HL-60/S4 treated with phorbol 12-myristate 13-acetate at 8.2 ng/mL for 4 days and 3 days (cell line): ENCODE measurements around the gene WDR48.

ENCODE experiments used
- in situ Hi-C: fragments of 300-500 bp; cut with MboI; formaldehyde crosslinking; loops from 2 replicates; pipeline ENCODE4 v1.15.0; 2022; ENCODE audit warnings: low sequenced_read_pairs

The WDR48 gene

GRCh38 chr3:39063143-39063542 lies 11.3 kb downstream of the WDR48 start:
- in situ Hi-C loops = no loop called here

- in situ Hi-C loops = no loop called here
These were observed 12.8 kb downstream of the WDR48 start for GRCh38 chr3:39064646-39065045.

GRCh38 chr3:39065197-39065596 lies 13.4 kb downstream of the WDR48 start:
- in situ Hi-C loops = no loop called here

- in situ Hi-C loops = no loop called here
These were observed 15.5 kb downstream of the WDR48 start for GRCh38 chr3:39067286-39067685.

GRCh38 chr3:39068556-39068955 lies 16.7 kb downstream of the WDR48 start:
- in situ Hi-C loops = no loop called here

GRCh38 chr3:39075910-39076309 lies 24.1 kb downstream of the WDR48 start:
- in situ Hi-C loops = loop anchor here (25.0 kb wide), 1 partner anchor 211 kb away; the partner anchor contains the start of gene CX3CR1

- in situ Hi-C loops = loop anchor here (25.0 kb wide), 1 partner anchor 208 kb away; the partner anchor contains the start of gene CX3CR1
These were observed 27.7 kb downstream of the WDR48 start for GRCh38 chr3:39079530-39079929.

GRCh38 chr3:39080026-39080425 lies 28.2 kb downstream of the WDR48 start:
- in situ Hi-C loops = loop anchor here (25.0 kb wide), 1 partner anchor 207 kb away; the partner anchor contains the start of gene CX3CR1

- in situ Hi-C loops = loop anchor here (25.0 kb wide), 1 partner anchor 205 kb away; the partner anchor contains the start of gene CX3CR1
These were observed 31.0 kb downstream of the WDR48 start for GRCh38 chr3:39082666-39083313.

- in situ Hi-C loops = loop anchor here (25.0 kb wide), 1 partner anchor 201 kb away; the partner anchor contains the start of gene CX3CR1
These were observed 34.3 kb downstream of the WDR48 start for GRCh38 chr3:39086144-39086543.

GRCh38 chr3:39088456-39088855 lies 36.6 kb downstream of the WDR48 start:
- in situ Hi-C loops = loop anchor here (25.0 kb wide), 1 partner anchor 199 kb away; the partner anchor contains the start of gene CX3CR1

- in situ Hi-C loops = loop anchor here (25.0 kb wide), 1 partner anchor 198 kb away; the partner anchor contains the start of gene CX3CR1
These were observed 37.1 kb downstream of the WDR48 start for GRCh38 chr3:39088889-39089288.

- in situ Hi-C loops = loop anchor here (25.0 kb wide), 1 partner anchor 196 kb away; the partner anchor contains the start of gene CX3CR1
These were observed 39.1 kb downstream of the WDR48 start for GRCh38 chr3:39090922-39091321.

GRCh38 chr3:39094851-39095677 lies 43.2 kb downstream of the WDR48 start:
- in situ Hi-C loops = loop anchor here (25.0 kb wide), 1 partner anchor 192 kb away; the partner anchor contains the start of gene CX3CR1

- in situ Hi-C loops = loop anchor here (25.0 kb wide), 1 partner anchor 192 kb away; the partner anchor contains the start of gene CX3CR1
These were observed 44.0 kb downstream of the WDR48 start for GRCh38 chr3:39095778-39096177.

GRCh38 chr3:39096775-39097174 lies 45.0 kb downstream of the WDR48 start:
- in situ Hi-C loops = loop anchor here (25.0 kb wide), 1 partner anchor 191 kb away; the partner anchor contains the start of gene CX3CR1

- in situ Hi-C loops = loop anchor here (25.0 kb wide), 1 partner anchor 189 kb away; the partner anchor contains the start of gene CX3CR1
These were observed 46.1 kb downstream of the WDR48 start for GRCh38 chr3:39097716-39098472.

- in situ Hi-C loops = loop anchor here (25.0 kb wide), 1 partner anchor 189 kb away; the partner anchor contains the start of gene CX3CR1
These were observed 46.7 kb downstream of the WDR48 start for GRCh38 chr3:39098473-39099000.

- in situ Hi-C loops = loop anchor here (25.0 kb wide), 1 partner anchor 188 kb away; the partner anchor contains the start of gene CX3CR1
These were observed 47.4 kb downstream of the WDR48 start for GRCh38 chr3:39099242-39099641.
